GM10266 (cell line): Measurements from ENCODE around the gene MAGEA1.
"Not testable (repeated sequence)": the region's sequence is repeated elsewhere in the genome, so short reads cannot be mapped to it uniquely, and the experiment has no call there.

Experiments
- DNase-seq: peaks from one replicate; pipeline ENCODE4 v3.0.0; 2012; ENCODE audit errors: extremely low spot score
- TF ChIP-seq, protein P1 (sequence below): IDR thresholded peaks from 2 replicates; pipeline ENCODE4 v1.5.1; 2012; ENCODE audit warnings: mild to moderate bottlenecking, low read depth; ENCODE audit not compliant: control insufficient read depth, insufficient read depth; ENCODE audit errors: missing control alignments

Gene MAGEA1, protein sequence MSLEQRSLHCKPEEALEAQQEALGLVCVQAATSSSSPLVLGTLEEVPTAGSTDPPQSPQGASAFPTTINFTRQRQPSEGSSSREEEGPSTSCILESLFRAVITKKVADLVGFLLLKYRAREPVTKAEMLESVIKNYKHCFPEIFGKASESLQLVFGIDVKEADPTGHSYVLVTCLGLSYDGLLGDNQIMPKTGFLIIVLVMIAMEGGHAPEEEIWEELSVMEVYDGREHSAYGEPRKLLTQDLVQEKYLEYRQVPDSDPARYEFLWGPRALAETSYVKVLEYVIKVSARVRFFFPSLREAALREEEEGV

DNA sequence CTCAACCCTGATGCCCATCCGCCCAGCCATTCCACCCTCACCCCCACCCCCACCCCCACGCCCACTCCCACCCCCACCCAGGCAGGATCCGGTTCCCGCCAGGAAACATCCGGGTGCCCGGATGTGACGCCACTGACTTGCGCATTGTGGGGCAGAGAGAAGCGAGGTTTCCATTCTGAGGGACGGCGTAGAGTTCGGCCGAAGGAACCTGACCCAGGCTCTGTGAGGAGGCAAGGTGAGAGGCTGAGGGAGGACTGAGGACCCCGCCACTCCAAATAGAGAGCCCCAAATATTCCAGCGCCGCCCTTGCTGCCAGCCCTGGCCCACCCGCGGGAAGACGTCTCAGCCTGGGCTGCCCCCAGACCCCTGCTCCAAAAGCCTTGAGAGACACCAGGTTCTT, at the start of gene MAGEA1:
Gene MAGEA1, plus strand, starts transcription at position 154 of the 400 bp plus-strand sequence. CDS start 3,106 bp downstream, outside the sequence.
- no peak for DNase-seq
- TF ChIP-seq, protein P1, sequence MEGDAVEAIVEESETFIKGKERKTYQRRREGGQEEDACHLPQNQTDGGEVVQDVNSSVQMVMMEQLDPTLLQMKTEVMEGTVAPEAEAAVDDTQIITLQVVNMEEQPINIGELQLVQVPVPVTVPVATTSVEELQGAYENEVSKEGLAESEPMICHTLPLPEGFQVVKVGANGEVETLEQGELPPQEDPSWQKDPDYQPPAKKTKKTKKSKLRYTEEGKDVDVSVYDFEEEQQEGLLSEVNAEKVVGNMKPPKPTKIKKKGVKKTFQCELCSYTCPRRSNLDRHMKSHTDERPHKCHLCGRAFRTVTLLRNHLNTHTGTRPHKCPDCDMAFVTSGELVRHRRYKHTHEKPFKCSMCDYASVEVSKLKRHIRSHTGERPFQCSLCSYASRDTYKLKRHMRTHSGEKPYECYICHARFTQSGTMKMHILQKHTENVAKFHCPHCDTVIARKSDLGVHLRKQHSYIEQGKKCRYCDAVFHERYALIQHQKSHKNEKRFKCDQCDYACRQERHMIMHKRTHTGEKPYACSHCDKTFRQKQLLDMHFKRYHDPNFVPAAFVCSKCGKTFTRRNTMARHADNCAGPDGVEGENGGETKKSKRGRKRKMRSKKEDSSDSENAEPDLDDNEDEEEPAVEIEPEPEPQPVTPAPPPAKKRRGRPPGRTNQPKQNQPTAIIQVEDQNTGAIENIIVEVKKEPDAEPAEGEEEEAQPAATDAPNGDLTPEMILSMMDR = no peak

DNA sequence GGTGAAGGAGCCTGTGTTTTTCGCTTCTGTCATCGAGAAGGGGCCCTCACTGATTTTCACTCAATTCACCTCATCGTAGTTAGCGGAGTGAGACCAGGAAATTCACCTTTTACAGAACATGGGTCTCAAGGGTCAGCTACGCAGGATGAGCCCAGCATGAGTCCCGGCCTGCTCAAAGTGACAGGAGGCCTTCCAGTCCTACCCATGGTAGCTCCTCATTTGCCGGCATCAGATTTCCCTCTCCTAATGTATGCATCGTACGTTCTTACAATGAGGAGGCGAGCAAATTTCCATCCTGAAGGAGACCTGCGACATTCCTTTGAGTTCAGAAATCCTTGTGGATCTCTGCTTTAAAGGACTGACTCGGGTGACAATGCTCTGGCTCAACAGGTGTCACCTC, 46.2 kb upstream of the MAGEA1 start:
- not testable (repeated sequence) for DNase-seq

DNA sequence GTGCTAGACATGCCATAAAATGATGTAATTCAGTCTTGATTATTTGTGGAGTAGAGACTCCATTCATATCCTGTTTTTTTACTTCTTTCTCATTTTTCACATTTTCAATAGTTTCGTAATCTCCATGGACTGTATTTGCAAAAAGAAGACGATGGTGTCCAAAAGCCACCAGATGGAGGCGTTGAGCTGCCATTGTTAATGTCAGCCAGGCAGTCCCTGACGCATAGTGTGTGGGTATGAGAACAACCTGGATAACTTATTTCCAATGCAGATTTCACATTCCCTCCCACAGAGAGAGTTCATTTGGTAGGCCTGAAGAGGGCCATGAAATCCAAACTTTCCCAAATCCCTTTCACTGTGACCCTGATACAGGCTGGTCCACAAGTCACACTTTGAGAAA, 40.0 kb upstream of the MAGEA1 start:
- DNase-seq = not testable (repeated sequence)

DNA sequence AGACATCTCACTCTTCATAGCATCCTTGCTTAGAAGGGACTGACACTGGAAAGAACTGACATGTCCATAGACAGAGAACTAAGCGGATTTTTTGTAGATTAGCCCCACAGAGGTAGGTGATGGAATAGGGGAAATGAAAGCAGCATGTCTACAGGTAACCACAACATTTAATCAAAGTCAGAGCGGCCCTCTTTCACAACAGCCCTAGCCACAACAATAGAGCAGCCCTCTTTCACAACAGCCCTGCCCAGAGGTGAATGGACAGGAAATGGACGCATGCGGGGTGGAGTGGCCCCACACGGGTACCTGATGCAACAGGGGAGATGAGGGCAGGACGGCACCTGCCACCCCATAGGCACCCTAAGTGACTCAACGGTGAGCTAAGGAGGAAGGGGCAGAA, 32.8 kb upstream of the MAGEA1 start:
- DNase-seq = not testable (repeated sequence)

DNA sequence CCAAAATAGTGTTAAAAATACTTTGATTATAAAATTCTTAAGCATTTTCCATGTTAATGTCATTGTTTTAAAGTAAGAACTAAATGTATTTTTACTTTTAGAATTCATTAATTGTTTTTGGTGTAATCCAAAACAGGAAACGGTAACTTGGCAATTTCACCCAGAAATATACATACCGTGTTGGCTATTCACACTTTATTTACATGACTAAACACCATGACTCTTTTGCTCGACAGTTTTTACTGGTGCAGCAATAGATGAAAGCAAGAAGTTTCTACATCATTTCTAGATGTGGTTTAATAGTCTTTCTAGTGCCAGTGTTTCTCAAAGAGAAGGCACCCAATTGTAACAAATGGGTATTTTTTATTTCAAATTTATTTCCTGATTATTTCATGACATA, 25.6 kb upstream of the MAGEA1 start:
- DNase-seq = no peak

DNA sequence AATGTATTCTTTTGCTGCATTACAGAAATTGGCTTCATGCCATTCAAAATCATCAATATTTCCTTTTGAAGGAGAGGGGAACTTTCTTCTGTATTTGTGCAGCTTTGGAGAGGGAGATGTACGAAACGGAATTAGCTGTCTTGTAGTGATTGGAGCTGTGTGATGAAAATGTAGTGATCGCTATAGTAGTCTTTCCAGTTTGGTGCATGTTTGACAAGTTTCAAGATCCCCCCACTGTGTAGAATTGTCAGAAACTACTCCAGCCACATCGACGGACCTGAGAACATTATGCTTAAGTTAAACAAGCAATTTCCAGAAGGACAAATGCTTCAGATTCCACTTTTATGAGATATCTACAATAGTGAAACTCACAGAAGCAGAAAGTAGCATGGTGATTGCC, 21.6 kb upstream of the MAGEA1 start:
- TF ChIP-seq, protein P1 = no peak
- DNase-seq = no peak

More for the DNA sequence above, 25.6 kb upstream of the MAGEA1 start:
- TF ChIP-seq, protein P1 = no peak

DNA sequence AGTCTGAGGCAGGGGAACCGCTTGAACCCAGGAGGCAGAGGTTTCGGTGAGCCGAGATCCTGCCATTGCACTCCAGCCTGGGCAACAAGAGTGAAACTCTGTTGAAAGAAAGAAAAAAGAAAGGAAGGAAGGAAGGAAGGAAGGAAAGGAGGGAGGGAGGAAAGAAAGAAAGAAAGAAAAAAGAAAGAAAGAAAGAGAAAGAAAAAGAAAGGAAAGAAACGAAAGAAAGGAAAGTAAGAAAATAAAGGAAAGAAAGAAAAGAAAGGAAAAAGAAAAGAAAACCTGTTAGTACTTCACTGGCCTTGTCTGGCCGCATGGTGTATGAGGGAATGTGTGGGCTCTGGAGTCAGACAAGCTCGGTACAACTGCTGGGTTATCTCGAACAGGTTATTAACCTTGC, 20.8 kb upstream of the MAGEA1 start:
- no peak for DNase-seq
- TF ChIP-seq, protein P1 = no peak

DNA sequence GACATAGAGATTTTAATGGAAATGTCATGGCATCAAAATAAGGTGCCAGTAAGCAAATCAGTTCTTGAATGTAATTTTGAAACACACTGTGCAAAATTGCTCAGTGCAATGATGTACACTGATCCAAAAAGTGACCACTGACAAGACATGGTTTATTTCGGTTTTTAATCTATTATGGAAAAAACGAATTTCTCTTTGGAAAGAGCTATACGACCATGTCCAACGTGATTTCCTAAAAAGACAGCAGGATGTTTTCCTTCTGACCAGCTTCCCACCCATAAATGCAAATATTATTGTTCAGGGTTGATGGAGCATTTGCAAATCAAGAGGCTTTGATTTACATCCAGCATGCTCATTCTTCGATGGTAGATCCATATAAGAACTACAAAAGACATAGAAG, 17.1 kb upstream of the MAGEA1 start:
- DNase-seq = no peak
- TF ChIP-seq, protein P1 = no peak

DNA sequence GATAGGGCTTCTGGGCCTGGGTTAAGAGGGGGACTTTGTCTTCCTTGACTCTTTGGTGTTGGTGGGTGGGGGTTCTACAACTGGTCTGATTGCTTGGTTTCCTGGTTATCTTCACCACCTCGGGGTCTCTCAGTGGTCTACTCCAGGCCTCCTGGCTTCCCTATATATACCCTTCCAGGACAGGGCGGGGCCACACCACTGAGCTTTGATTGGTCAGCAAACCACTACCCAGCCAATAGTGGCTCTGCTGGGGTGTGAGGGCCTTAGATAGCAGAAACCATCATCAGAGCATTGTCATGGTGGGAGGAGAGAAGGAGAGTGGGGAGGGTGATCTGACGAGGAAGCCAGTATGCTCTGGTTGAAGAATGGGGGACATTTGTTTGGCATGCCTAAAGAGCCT, 14.4 kb upstream of the MAGEA1 start:
- DNase-seq = no peak
- TF ChIP-seq, protein P1 = no peak

DNA sequence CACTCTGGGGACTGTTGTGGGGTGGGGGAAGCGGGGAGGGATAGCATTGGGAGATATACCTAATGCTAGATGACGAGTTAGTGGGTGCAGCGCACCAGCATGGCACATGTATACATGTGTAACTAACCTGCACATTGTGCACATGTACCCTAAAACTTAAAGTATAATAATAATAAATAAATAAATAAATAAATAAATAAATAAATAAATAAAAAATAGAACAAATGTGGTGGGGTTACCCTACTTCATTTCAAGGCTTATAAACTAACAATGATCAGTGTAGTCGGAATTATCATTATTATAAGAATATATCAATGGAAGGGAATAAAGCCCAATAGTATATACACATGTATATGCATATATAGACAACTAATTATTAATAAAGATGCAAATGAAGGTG, 10.7 kb upstream of the MAGEA1 start:
- DNase-seq = not testable (repeated sequence)
